GM12874 (cell line): ENCODE results near the gene SAMD1.

Source experiments
- TF ChIP-seq, protein P1 (sequence below): IDR thresholded peaks from 2 replicates; pipeline ENCODE4 v1.5.1; 2011; ENCODE audit warnings: low read depth, mild to moderate bottlenecking, control low read depth, low read length, moderate library complexity; ENCODE audit not compliant: insufficient read depth

The SAMD1 gene

DNA sequence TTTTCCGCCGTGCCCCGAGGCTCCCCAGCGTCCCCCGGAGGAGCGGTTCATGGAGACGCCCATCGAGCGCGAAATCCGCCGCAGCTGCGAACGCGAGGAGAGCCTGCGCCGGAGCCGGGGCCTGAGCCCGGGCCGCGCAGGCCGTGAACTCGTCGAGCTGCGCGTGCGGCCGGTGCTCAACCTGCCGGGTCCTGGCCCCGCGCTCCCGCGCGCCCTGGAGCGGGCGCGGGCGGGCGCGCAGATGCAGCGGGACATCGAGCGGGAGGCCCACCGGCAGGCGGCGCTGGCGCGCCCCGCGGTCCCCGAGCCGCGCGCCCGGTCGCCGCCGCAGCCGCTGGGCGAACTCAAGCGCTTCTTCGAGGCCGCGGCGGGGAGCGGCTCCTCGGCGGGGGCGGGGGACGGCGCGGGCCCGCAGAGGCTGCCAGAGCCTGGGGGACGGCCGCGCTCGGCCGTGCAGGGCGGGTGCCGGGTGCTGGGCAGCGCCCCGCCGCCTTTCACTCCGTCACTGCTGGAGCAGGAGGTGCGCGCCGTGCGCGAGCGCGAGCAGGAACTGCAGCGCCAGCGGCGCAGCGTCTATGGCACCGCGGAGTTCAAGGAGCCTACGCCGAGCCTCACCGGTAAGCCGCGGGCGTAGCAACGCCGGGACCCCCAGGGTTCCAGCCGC is 17.2 kb downstream of the SAMD1 start:
- TF ChIP-seq, protein P1, sequence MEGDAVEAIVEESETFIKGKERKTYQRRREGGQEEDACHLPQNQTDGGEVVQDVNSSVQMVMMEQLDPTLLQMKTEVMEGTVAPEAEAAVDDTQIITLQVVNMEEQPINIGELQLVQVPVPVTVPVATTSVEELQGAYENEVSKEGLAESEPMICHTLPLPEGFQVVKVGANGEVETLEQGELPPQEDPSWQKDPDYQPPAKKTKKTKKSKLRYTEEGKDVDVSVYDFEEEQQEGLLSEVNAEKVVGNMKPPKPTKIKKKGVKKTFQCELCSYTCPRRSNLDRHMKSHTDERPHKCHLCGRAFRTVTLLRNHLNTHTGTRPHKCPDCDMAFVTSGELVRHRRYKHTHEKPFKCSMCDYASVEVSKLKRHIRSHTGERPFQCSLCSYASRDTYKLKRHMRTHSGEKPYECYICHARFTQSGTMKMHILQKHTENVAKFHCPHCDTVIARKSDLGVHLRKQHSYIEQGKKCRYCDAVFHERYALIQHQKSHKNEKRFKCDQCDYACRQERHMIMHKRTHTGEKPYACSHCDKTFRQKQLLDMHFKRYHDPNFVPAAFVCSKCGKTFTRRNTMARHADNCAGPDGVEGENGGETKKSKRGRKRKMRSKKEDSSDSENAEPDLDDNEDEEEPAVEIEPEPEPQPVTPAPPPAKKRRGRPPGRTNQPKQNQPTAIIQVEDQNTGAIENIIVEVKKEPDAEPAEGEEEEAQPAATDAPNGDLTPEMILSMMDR: peak; percentile 77

DNA sequence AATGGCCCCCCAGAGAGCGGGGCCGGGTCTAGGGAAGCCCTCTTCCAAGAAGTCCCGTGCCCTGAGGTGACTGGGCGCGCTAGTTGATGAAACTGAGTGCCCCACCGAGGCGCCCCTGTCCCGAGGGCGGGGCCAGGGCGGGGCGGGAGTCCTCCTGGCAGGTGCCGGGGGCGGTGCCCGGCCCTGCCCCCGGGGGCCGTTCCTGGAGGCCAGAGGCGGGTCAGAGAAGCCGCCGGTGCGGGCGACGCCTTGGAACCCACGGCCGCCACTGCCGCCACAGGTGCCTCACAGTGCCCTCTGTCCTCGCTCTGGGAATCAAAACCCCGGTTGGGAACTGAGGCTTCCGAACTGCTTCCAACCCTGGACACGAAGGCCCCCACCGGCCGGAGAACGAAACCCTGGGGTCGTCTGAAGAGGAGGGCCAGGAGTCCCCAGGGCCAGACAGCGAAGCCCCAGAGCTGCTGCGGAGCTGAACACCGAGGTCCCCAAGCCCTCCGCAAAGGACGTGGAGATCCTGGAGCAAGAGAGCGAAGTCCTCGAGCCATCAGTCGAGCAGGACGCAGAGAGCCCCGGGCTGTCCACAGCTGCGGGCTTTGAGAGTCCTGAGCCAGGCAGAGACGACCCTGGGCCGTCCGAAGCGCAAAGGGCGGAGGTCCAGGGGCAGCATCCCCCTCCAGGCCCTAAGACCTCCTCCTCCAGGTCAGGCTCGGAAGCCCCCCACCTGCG is 17.9 kb downstream of the SAMD1 start, which contains the start of gene MISP3:
Gene MISP3 (plus strand): TSS at position 252 of the 726 bp plus-strand sequence. CDS start 524 bp downstream, outside the sequence.
- TF ChIP-seq, protein P1: no peak

DNA sequence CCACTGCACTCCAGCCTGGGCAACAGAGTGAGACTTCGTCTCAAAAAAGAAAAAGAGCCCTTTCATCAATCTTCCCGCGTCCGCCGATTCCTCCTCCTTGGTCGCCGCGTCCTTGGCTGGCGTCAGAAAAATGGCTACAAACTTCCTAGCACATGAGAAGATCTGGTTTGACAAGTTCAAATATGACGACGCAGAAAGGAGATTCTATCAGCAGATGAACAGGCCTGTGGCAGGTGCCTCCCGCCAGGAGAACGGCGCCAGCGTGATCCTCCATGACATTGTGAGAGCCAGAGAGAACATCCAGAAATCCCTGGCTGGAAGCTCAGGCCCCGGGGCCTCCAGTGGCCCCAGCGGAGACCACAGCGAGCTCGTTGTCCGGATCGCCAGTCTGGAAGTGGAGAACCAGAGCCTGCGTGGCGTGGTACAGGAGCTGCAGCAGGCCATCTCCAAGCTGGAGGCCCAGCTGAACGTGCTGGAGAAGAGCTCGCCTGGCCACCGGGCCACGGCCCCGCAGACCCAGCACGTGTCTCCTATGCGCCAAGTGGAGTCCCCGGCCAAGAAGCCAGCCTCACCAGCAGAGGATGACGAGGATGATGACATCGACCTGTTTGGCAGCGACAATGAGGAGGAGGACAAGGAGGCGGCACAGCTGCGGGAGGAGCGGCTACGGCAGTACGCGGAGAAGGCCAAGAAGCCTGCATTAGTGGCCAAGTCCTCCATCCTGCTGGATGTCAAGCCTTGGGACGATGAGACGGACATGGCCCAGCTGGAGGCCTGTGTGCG is 20.1 kb downstream of the SAMD1 start:
- TF ChIP-seq, protein P1: no peak

DNA sequence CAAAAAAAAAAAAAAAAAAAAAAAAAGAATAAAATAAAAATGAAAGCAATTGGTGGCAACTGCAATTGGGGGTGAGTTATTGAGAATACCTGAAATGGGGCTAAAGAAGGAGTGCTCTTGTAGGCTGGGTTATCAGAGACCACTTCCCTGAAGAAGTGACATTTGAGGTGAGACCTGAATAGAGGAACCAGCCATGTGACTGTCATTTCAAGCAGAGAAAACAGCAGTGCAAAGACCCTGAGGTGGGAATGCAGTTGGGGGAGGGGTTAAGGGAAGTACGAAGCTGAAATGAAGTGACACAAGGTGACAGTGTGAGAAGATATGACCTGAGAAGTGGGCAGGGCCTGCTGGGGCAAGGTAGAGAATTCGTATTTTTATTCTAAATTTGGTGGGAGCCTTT is 24.4 kb downstream of the SAMD1 start:
- TF ChIP-seq, protein P1: no peak

DNA sequence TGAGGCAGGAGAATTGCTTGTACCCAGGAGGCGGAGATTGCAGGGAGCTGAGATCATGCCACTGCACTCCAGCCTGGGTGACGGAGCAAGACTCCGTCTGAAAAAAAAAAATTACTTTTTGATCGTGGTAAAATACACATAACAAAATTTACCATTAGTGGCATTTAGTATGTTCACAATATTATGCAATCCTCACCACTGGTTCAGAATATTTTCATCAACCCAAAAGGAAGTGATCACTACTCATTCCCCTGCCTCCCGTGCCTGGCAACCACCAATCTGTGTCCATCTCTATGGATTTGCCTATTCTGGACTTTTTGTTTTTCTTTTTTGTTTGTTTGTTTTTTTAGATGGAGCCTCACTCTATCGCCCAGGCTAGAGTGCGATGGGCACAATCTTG is 27.4 kb downstream of the SAMD1 start:
- TF ChIP-seq, protein P1: no peak

DNA sequence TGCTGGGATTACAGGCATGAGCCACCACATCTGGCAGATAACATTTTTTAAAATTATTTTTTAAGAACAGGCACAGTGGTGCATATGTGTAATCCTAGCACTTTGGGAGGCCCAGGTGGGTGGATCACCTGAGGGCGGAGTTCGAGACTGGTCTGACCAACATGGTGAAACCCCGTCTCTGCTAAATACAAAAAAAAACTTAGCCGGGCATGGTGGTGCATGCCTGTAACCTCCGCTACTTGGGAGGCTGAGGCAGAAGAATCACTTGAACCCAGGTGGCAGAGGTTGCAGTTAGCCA is 28.0 kb downstream of the SAMD1 start:
- TF ChIP-seq, protein P1: no peak
